IMR-90 (cell line): ENCODE data around the gene WDR3. TPM values are rescaled to one million over a fixed set of nuclear protein-coding genes. Genes with fewer than 3 reads are reported as not detected.

Experiments
- ATAC-seq: fragments of 200-7000 bp; cut with Tn5 transposase; 2 replicates; pipeline ENCODE4 v1.9.1; 2020; ENCODE audit warnings: low read depth, mild to moderate bottlenecking, moderate library complexity
- BruUV-seq: library from RNA; stranded (reverse); fragments of 400-500 nt; replicated peaks from 2 replicates; lab custom pipeline; 2021; lab: Mats Ljungman, UMichigan
- CTCF ChIA-PET: fragments of 300-600 bp; formaldehyde crosslinking; extraction: SDS; loops from one replicate; lab custom pipeline; 2021; ENCODE audit warnings: antibody characterized with exemption; lab: Yijun Ruan, JAX
- POLR2A ChIA-PET: fragments of 300-600 bp; sonication (Branson Sonifier 250); formaldehyde crosslinking; loops from one replicate; lab custom pipeline; 2022; ENCODE audit warnings: antibody characterized with exemption; ENCODE audit not compliant: unreplicated experiment; lab: Charles Lee
- DNase-seq: peaks from one replicate; pipeline ENCODE4 v3.0.0; 2013
- H2AFZ ChIP-seq: replicated peaks from 2 replicates; pipeline ENCODE3; 2013; ENCODE audit warnings: low read length, mild to moderate bottlenecking; ENCODE audit not compliant: poor library complexity
- H2AK5ac ChIP-seq: 2 replicates; pipeline ENCODE4 v1.6.1; 2013; ENCODE audit warnings: low read depth, low read length, inconsistent platforms
- H2AK9ac ChIP-seq: replicated peaks from 2 replicates; pipeline ENCODE3; 2013; ENCODE audit warnings: mild to moderate bottlenecking, low read depth, low read length, moderate library complexity; ENCODE audit not compliant: poor library complexity
- H2BK120ac ChIP-seq: 2 replicates; pipeline ENCODE4 v1.6.1; 2013; ENCODE audit warnings: low read depth, low read length, inconsistent platforms
- H2BK15ac ChIP-seq: 3 replicates; pipeline ENCODE4 v1.6.1; 2013; ENCODE audit warnings: low read depth, low read length, inconsistent platforms
- H2BK20ac ChIP-seq: 2 replicates; pipeline ENCODE4 v1.6.1; 2013; ENCODE audit warnings: low read depth, mild to moderate bottlenecking, inconsistent platforms, low read length, moderate library complexity
- H2BK5ac ChIP-seq: 2 replicates; pipeline ENCODE4 v1.6.1; 2013; ENCODE audit warnings: mild to moderate bottlenecking, low read depth, low read length, inconsistent platforms; ENCODE audit not compliant: poor library complexity, severe bottlenecking
- H3K14ac ChIP-seq: replicated peaks from 2 replicates; pipeline ENCODE4 v1.6.1; 2013; ENCODE audit warnings: low read depth, low read length, inconsistent platforms
- H3K18ac ChIP-seq: 2 replicates; pipeline ENCODE4 v1.6.1; 2013; ENCODE audit warnings: low read depth, low read length, control low read depth
- H3K23ac ChIP-seq: 2 replicates; pipeline ENCODE4 v1.6.1; 2013; ENCODE audit warnings: low read depth, low read length, inconsistent platforms
- H3K27ac ChIP-seq: 2 replicates; pipeline ENCODE4 v1.5.1; 2013; ENCODE audit warnings: mild to moderate bottlenecking, control low read depth, low read length; ENCODE audit not compliant: insufficient read depth
- H3K27me3 ChIP-seq: 2 replicates; pipeline ENCODE4 v1.6.1; 2013; ENCODE audit warnings: low read length; ENCODE audit not compliant: control insufficient read depth, insufficient read depth
- H3K36me3 ChIP-seq: 2 replicates; pipeline ENCODE4 v1.6.1; 2013; ENCODE audit warnings: low read length, mixed read lengths; ENCODE audit not compliant: control insufficient read depth, insufficient read depth
- H3K4ac ChIP-seq: 2 replicates; pipeline ENCODE4 v1.6.1; 2013; ENCODE audit warnings: low read depth, low read length, inconsistent platforms
- H3K4me1 ChIP-seq: 2 replicates; pipeline ENCODE4 v1.6.1; 2013; ENCODE audit warnings: low read length, mixed read lengths; ENCODE audit not compliant: control insufficient read depth, insufficient read depth
- H3K4me2 ChIP-seq: 2 replicates; pipeline ENCODE4 v1.6.1; 2013; ENCODE audit warnings: low read depth, mild to moderate bottlenecking, control low read depth, low read length, moderate library complexity
- H3K4me3 ChIP-seq: 2 replicates; pipeline ENCODE4 v1.5.1; 2013; ENCODE audit warnings: low read depth, mild to moderate bottlenecking, control low read depth, low read length, moderate library complexity; ENCODE audit not compliant: insufficient read depth
- H3K56ac ChIP-seq: 2 replicates; pipeline ENCODE4 v1.6.1; 2013; ENCODE audit warnings: low read length, inconsistent platforms; ENCODE audit not compliant: insufficient read depth; ENCODE audit errors: extremely low read depth
- H3K79me1 ChIP-seq, 2 experiments: 2 replicates each; pipeline ENCODE4 v1.6.1; 2013; ENCODE audit warnings: low read length in 2 of 2, inconsistent platforms in 1 of 2, low read depth in 1 of 2
- H3K9ac ChIP-seq: 2 replicates; pipeline ENCODE4 v1.6.1; 2013; ENCODE audit warnings: low read depth, low read length, control low read depth
- H3K9me1 ChIP-seq: 2 replicates; pipeline ENCODE4 v1.6.1; 2013; ENCODE audit warnings: low read length, inconsistent platforms; ENCODE audit not compliant: insufficient read depth
- H3K9me3 ChIP-seq: 2 replicates; pipeline ENCODE4 v1.6.1; 2013; ENCODE audit warnings: low read length; ENCODE audit not compliant: control insufficient read depth, insufficient read depth
- H4K20me1 ChIP-seq: 2 replicates; pipeline ENCODE4 v1.6.1; 2013; ENCODE audit warnings: low read length, inconsistent platforms; ENCODE audit not compliant: insufficient read depth
- H4K5ac ChIP-seq: 2 replicates; pipeline ENCODE4 v1.6.1; 2013; ENCODE audit warnings: mild to moderate bottlenecking, low read depth, low read length, control low read depth
- H4K8ac ChIP-seq, 2 experiments: 2 replicates each; pipeline ENCODE4 v1.6.1; 2013; ENCODE audit warnings: low read depth in 2 of 2, low read length in 2 of 2, control low read depth in 1 of 2, inconsistent platforms in 1 of 2
- H4K91ac ChIP-seq: 2 replicates; pipeline ENCODE4 v1.6.1; 2013; ENCODE audit warnings: low read depth, low read length, inconsistent platforms; ENCODE audit not compliant: insufficient read depth
- ELK1 ChIP-seq: fragments of 150-350 bp; IDR thresholded peaks from 2 replicates; pipeline ENCODE4 v1.6.1; 2016; ENCODE audit warnings: low read depth, mild to moderate bottlenecking, low read length, moderate library complexity, borderline replicate concordance
- FOS ChIP-seq: fragments of 150-350 bp; IDR thresholded peaks from 2 replicates; pipeline ENCODE4 v1.6.1; 2016; ENCODE audit warnings: low read depth, low read length
- MXI1 ChIP-seq: IDR thresholded peaks from 2 replicates; pipeline ENCODE4 v1.6.1; 2012; ENCODE audit warnings: low read depth, mild to moderate bottlenecking, low read length, moderate library complexity, borderline replicate concordance
- NFE2L2 ChIP-seq: fragments of 150-350 bp; IDR thresholded peaks from 2 replicates; pipeline ENCODE4 v1.6.1; 2016; ENCODE audit warnings: low read depth, mild to moderate bottlenecking, low read length
- RAD21 ChIP-seq: IDR thresholded peaks from 2 replicates; pipeline ENCODE4 v1.6.1; 2012; ENCODE audit warnings: low read length, improper control_type of control experiment
- WGBS, 2 experiments: methylation state at CpG; one replicate each; pipeline versions ENCODE4 v1.1.5 to v1.1.7; 2013; ENCODE audit warnings: missing lambda C conversion rate in 2 of 2; ENCODE audit not compliant: insufficient read length in 1 of 2; ENCODE audit errors: extremely low coverage in 2 of 2; 5-methylcytosine and 5-hydroxymethylcytosine counted together
- dilution Hi-C: fragments of 300-500 bp; cut with HindIII; formaldehyde crosslinking; loops from one replicate; pipeline ENCODE4 v1.14.3; 2018; ENCODE audit warnings: low sequenced_read_pairs; ENCODE audit not compliant: unreplicated experiment
- in situ Hi-C: fragments of 300-500 bp; cut with MboI; formaldehyde crosslinking; loops from 3 replicates; pipeline ENCODE4 v1.14.3; 2019; ENCODE audit warnings: low sequenced_read_pairs, inconsistent platforms, mixed read lengths
- intact Hi-C: fragments of 100-400 bp; cut with micrococcal nuclease; formaldehyde crosslinking; loops from 2 replicates; pipeline ENCODE4 v1.10.0; 2022
- polyA plus RNA-seq, 3 experiments: library from polyadenylated mRNA; depleted of rRNA; stranded (reverse); fragments of >200 nt; gene quantifications; 2 replicates each; pipeline ENCODE4 v1.2.3, GENCODE V29; 2012; ENCODE audit warnings: low replicate concordance in 1 of 3
- total RNA-seq: library from RNA; depleted of rRNA; stranded (reverse); fragments of >200 nt; gene quantifications from 2 replicates; pipeline ENCODE4 v1.2.3, GENCODE V29; 2012
- TF ChIP-seq, protein P1 (sequence below): conservative IDR thresholded peaks from 2 replicates; pipeline ENCODE4 v1.5.1; 2012; ENCODE audit warnings: mild to moderate bottlenecking, low read depth, low read length, improper control_type of control experiment

The WDR3 gene
- total and polyA plus RNA-seq, 2 of the 4 experiments (the other 2 are of a cell fraction): 16.7 to 88.5 TPM

DNA sequence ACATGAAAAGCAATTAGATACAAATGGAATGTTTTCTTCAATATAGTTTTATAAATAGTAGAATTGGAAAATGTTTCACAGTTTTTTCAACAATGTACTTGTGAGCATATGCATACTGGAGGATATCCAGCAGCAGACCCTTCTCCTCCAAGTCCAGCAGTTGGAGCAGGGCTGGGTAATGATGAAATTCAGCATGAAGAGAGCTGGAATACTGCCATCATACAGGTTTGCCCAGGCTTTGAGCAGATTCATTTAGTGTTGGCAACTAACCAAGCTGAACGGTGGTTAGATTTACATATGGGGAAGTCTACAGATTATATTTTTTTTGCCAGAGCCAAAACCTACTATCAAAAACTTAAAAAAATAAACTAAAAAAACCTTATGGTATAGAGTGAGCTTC, 38.3 kb downstream of the WDR3 start:
- Histone ChIP-seq H3K4me3 (no peak overlapping the region), H3K79me1 (no peaks in the 10 kb centered on the region), H4K91ac (no peak overlapping the region), H3K36me3 (peaks cover 1% of the 10 kb centered on the region; the same call in 1 of the 2 replicates), H2AFZ (no peak overlapping the region), H2BK15ac (no peak overlapping the region), H2AK9ac (no peak overlapping the region), H3K4me1 (no peaks in the 10 kb centered on the region), H4K20me1 (no peaks in the 10 kb centered on the region), H3K27ac (no peak overlapping the region; the same call in 1 of the 2 replicates), H3K9ac (no peak overlapping the region), H3K4ac (no peak overlapping the region), H2BK5ac (no peak overlapping the region), H4K5ac (no peak overlapping the region), H3K27me3 (no peaks in the 10 kb centered on the region; the same call in 1 of the 2 replicates), H3K9me1 (peaks cover 3% of the 10 kb centered on the region; the same call in 1 of the 2 replicates), H3K4me2 (no peak overlapping the region; the same call in 1 of the 2 replicates), H3K14ac (no peak overlapping the region), H3K9me3 (no peaks in the 10 kb centered on the region), H3K18ac (no peak overlapping the region), H2BK20ac (no peak overlapping the region), H4K8ac (no peak overlapping the region), H3K56ac (no peak overlapping the region), H3K23ac (no peak overlapping the region), H2BK120ac (no peak overlapping the region), H2AK5ac (no peak overlapping the region)
- ATAC-seq (peak; percentile 14; the same call in 1 of the 2 replicates), DNase-seq (peak; percentile 15)
- no TSS peak for BruUV-seq
- in situ Hi-C loops: no loop called here
- CTCF ChIA-PET: interaction anchor here (0.7 to 0.9 kb wide), 3 partner anchors 11 to 25 kb away, joined by 3 to 5 read pairs (median 4); no protein-coding TSS in a partner anchor
- TF ChIP-seq MXI1 (no peak), NFE2L2 (no peak), ELK1 (no peak), RAD21 (no peak), FOS (no peak)
- TF ChIP-seq, protein P1, sequence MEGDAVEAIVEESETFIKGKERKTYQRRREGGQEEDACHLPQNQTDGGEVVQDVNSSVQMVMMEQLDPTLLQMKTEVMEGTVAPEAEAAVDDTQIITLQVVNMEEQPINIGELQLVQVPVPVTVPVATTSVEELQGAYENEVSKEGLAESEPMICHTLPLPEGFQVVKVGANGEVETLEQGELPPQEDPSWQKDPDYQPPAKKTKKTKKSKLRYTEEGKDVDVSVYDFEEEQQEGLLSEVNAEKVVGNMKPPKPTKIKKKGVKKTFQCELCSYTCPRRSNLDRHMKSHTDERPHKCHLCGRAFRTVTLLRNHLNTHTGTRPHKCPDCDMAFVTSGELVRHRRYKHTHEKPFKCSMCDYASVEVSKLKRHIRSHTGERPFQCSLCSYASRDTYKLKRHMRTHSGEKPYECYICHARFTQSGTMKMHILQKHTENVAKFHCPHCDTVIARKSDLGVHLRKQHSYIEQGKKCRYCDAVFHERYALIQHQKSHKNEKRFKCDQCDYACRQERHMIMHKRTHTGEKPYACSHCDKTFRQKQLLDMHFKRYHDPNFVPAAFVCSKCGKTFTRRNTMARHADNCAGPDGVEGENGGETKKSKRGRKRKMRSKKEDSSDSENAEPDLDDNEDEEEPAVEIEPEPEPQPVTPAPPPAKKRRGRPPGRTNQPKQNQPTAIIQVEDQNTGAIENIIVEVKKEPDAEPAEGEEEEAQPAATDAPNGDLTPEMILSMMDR: no peak
- intact Hi-C loops: loop anchor here (1.0 to 5.0 kb wide), 2 partner anchors 179 to 1399 kb away; no protein-coding TSS in a partner anchor
- no CpG with 5 or more reads among the region's 1 CpG for WGBS, 2 experiments
- POLR2A ChIA-PET: no interaction called here
- dilution Hi-C loops: no loop called here
